H9 (cell line): ENCODE measurements around the gene ADGRG4. TPM values are rescaled to one million over a fixed set of nuclear protein-coding genes. Genes with fewer than 3 reads are reported as not detected.
"Not testable (repeated sequence)": the region's sequence is repeated elsewhere in the genome, so short reads cannot be mapped to it uniquely, and the experiment has no call there.

Experiments used
- DNase-seq: peaks from one replicate; pipeline ENCODE4 v3.0.0-alpha.2; 2017
- H2AFZ ChIP-seq: one replicate; pipeline ENCODE4 v1.6.1; 2013; ENCODE audit warnings: mild to moderate bottlenecking, low read length, control low read depth, moderate library complexity
- H2AK5ac ChIP-seq: 2 replicates; pipeline ENCODE4 v1.6.1; 2013; ENCODE audit warnings: low read length, control low read depth, mixed read lengths; ENCODE audit not compliant: insufficient read length
- H2BK120ac ChIP-seq: one replicate; pipeline ENCODE4 v1.6.1; 2013; ENCODE audit warnings: low read depth, mild to moderate bottlenecking, low read length, control low read depth, inconsistent platforms; ENCODE audit not compliant: poor library complexity, severe bottlenecking
- H2BK12ac ChIP-seq: 2 replicates; pipeline ENCODE4 v1.6.1; 2013; ENCODE audit warnings: low read length, control low read depth, mixed read lengths, low read depth; ENCODE audit not compliant: insufficient read length
- H2BK15ac ChIP-seq: 2 replicates; pipeline ENCODE4 v1.6.1; 2013; ENCODE audit warnings: low read depth, low read length, control low read depth
- H2BK20ac ChIP-seq: one replicate; pipeline ENCODE4 v1.6.1; 2013; ENCODE audit warnings: low read depth, mild to moderate bottlenecking, low read length, control low read depth, inconsistent platforms; ENCODE audit not compliant: poor library complexity, severe bottlenecking
- H2BK5ac ChIP-seq: 2 replicates; pipeline ENCODE4 v1.6.1; 2013; ENCODE audit warnings: low read length, control low read depth, mixed read lengths; ENCODE audit not compliant: insufficient read length
- H3K14ac ChIP-seq: 2 replicates; pipeline ENCODE4 v1.6.1; 2013; ENCODE audit warnings: low read length, control low read depth; ENCODE audit not compliant: insufficient read depth
- H3K18ac ChIP-seq: 2 replicates; pipeline ENCODE4 v1.6.1; 2013; ENCODE audit warnings: low read depth, mild to moderate bottlenecking, mixed read lengths, low read length, control low read depth; ENCODE audit not compliant: insufficient read length
- H3K23ac ChIP-seq: 2 replicates; pipeline ENCODE4 v1.6.1; 2013; ENCODE audit warnings: low read length, control low read depth, mixed read lengths, low read depth; ENCODE audit not compliant: insufficient read length
- H3K23me2 ChIP-seq: 2 replicates; pipeline ENCODE4 v1.6.1; 2013; ENCODE audit warnings: low read depth, mild to moderate bottlenecking, mixed read lengths, low read length, control low read depth; ENCODE audit not compliant: insufficient read length, poor library complexity, severe bottlenecking
- H3K27ac ChIP-seq: 2 replicates; pipeline ENCODE4 v1.5.1; 2013; ENCODE audit warnings: low read length, control low read depth, mixed read lengths, low read depth; ENCODE audit not compliant: insufficient read length
- H3K27me3 ChIP-seq: 2 replicates; pipeline ENCODE4 v1.6.1; 2013; ENCODE audit warnings: low read length, control low read depth, inconsistent platforms; ENCODE audit not compliant: insufficient read depth
- H3K4ac ChIP-seq: 2 replicates; pipeline ENCODE4 v1.6.1; 2013; ENCODE audit warnings: low read depth, mild to moderate bottlenecking, control low read depth, inconsistent platforms, low read length, moderate library complexity
- H3K4me1 ChIP-seq: 2 replicates; pipeline ENCODE4 v1.6.1; 2013; ENCODE audit warnings: low read length, control low read depth, inconsistent platforms; ENCODE audit not compliant: insufficient read depth
- H3K4me2 ChIP-seq: 2 replicates; pipeline ENCODE4 v1.6.1; 2013; ENCODE audit warnings: low read length, control low read depth, mixed read lengths; ENCODE audit not compliant: insufficient read length, insufficient read depth
- H3K56ac ChIP-seq: 2 replicates; pipeline ENCODE4 v1.6.1; 2013; ENCODE audit warnings: low read depth, mild to moderate bottlenecking, mixed read lengths, low read length, control low read depth; ENCODE audit not compliant: insufficient read length
- H3K79me1 ChIP-seq: 2 replicates; pipeline ENCODE4 v1.6.1; 2013; ENCODE audit warnings: low read depth, mild to moderate bottlenecking, moderate library complexity, low read length, control low read depth, inconsistent platforms; ENCODE audit not compliant: insufficient read depth, poor library complexity, severe bottlenecking
- H3K79me2 ChIP-seq: 2 replicates; pipeline ENCODE4 v1.6.1; 2013; ENCODE audit warnings: low read length, control low read depth, inconsistent platforms; ENCODE audit not compliant: insufficient read depth
- H3K9ac ChIP-seq: 2 replicates; pipeline ENCODE4 v1.6.1; 2013; ENCODE audit warnings: low read length, control low read depth, mixed read lengths; ENCODE audit not compliant: insufficient read length; ENCODE audit errors: extremely low read depth
- H3K9me3 ChIP-seq: one replicate; pipeline ENCODE4 v1.6.1; 2013; ENCODE audit warnings: low read depth, low read length, inconsistent platforms; ENCODE audit not compliant: control insufficient read depth
- H3T11ph ChIP-seq: one replicate; pipeline ENCODE4 v1.6.1; 2013; ENCODE audit warnings: mild to moderate bottlenecking, low read length, control low read depth, inconsistent platforms
- H4K20me1 ChIP-seq: one replicate; pipeline ENCODE4 v1.6.1; 2013; ENCODE audit not compliant: control insufficient read depth, insufficient read length, insufficient read depth
- H4K5ac ChIP-seq: 2 replicates; pipeline ENCODE4 v1.6.1; 2013; ENCODE audit warnings: low read depth, mild to moderate bottlenecking, mixed read lengths, low read length, control low read depth; ENCODE audit not compliant: insufficient read length
- H4K8ac ChIP-seq: replicated peaks from 2 replicates; pipeline ENCODE4 v1.6.1; 2013; ENCODE audit warnings: low read length, control low read depth, mixed read lengths, low read depth; ENCODE audit not compliant: insufficient read length
- H4K91ac ChIP-seq: 2 replicates; pipeline ENCODE4 v1.6.1; 2013; ENCODE audit warnings: low read depth, mild to moderate bottlenecking, moderate library complexity, mixed read lengths, low read length, control low read depth; ENCODE audit not compliant: insufficient read length
- H3K27ac Mint-ChIP-seq, 3 experiments: 2 replicates in 2 of 3; 3 replicates in 1 of 3; pipeline ENCODE4 v1.8.0; 2020 to 2021; ENCODE audit warnings: mixed read lengths in 3 of 3, mild to moderate bottlenecking in 1 of 3, moderate library complexity in 1 of 3
- H3K27me3 Mint-ChIP-seq: 2 replicates; pipeline ENCODE4 v1.8.0; 2021; ENCODE audit warnings: low read depth, mild to moderate bottlenecking, moderate library complexity, mixed read lengths
- H3K36me3 Mint-ChIP-seq, 3 experiments: 2 replicates in 2 of 3; 3 replicates in 1 of 3; pipeline ENCODE4 v1.8.0; 2020 to 2021; ENCODE audit warnings: low read depth in 3 of 3, mixed read lengths in 3 of 3; ENCODE audit not compliant: insufficient read depth in 1 of 3
- H3K4me1 Mint-ChIP-seq, 2 experiments: 2 replicates each; pipeline ENCODE4 v1.8.0; 2020; ENCODE audit warnings: mixed read lengths in 2 of 2
- H3K4me3 Mint-ChIP-seq, 2 experiments: 2 replicates in 1 of 2; 3 replicates in 1 of 2; pipeline ENCODE4 v1.8.0; 2020 to 2021; ENCODE audit warnings: mild to moderate bottlenecking in 2 of 2, mixed read lengths in 2 of 2, moderate library complexity in 1 of 2
- H3K9me3 Mint-ChIP-seq, 2 experiments: 2 replicates in 1 of 2; 3 replicates in 1 of 2; pipeline ENCODE4 v1.8.0; 2020; ENCODE audit warnings: mild to moderate bottlenecking in 2 of 2, mixed read lengths in 2 of 2, moderate library complexity in 1 of 2
- WGBS: extraction: QIAGEN DNeasy Blood & Tissue Kit; methylation state at CpG from one replicate; pipeline ENCODE4 v1.1.7; 2013; ENCODE audit warnings: missing lambda C conversion rate, low lambda C conversion rate, mixed read lengths; ENCODE audit not compliant: insufficient read length; ENCODE audit errors: extremely low coverage; 5-methylcytosine and 5-hydroxymethylcytosine counted together
- long read RNA-seq: library from polyadenylated mRNA; unstranded; transcript quantifications from one replicate; pipeline ENCODE4 v2.0.0, GENCODE V29; 2020
- total RNA-seq: library from RNA; stranded (reverse); gene quantifications from 2 replicates; pipeline ENCODE4 v1.2.1, GENCODE V29; 2021

ADGRG4 gene, protein sequence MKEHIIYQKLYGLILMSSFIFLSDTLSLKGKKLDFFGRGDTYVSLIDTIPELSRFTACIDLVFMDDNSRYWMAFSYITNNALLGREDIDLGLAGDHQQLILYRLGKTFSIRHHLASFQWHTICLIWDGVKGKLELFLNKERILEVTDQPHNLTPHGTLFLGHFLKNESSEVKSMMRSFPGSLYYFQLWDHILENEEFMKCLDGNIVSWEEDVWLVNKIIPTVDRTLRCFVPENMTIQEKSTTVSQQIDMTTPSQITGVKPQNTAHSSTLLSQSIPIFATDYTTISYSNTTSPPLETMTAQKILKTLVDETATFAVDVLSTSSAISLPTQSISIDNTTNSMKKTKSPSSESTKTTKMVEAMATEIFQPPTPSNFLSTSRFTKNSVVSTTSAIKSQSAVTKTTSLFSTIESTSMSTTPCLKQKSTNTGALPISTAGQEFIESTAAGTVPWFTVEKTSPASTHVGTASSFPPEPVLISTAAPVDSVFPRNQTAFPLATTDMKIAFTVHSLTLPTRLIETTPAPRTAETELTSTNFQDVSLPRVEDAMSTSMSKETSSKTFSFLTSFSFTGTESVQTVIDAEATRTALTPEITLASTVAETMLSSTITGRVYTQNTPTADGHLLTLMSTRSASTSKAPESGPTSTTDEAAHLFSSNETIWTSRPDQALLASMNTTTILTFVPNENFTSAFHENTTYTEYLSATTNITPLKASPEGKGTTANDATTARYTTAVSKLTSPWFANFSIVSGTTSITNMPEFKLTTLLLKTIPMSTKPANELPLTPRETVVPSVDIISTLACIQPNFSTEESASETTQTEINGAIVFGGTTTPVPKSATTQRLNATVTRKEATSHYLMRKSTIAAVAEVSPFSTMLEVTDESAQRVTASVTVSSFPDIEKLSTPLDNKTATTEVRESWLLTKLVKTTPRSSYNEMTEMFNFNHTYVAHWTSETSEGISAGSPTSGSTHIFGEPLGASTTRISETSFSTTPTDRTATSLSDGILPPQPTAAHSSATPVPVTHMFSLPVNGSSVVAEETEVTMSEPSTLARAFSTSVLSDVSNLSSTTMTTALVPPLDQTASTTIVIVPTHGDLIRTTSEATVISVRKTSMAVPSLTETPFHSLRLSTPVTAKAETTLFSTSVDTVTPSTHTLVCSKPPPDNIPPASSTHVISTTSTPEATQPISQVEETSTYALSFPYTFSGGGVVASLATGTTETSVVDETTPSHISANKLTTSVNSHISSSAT (N-terminal part only)
- total RNA-seq = not detected in 2 replicates
- long read RNA-seq = 0 reads

DNA sequence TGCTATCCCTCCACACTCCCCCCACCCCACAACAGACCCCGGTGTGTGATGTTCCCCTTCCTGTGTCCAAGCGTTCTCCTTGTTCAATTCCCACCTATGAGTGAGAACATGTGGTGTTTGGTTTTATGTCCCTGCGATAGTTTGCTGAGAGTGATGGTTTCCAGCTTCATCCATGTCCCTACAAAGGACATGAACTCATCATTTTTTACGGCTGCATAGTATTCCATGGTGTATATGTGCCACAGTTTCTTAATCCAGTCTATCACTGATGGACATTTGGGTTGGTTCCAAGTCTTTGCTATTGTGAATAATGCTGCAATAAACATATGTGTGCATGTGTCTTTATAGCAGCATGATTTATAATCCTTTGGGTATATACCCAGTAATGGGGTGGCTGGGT, at the start of gene ADGRG4:
ADGRG4 (plus strand) TSS at position 243 of the 400 bp plus-strand sequence. CDS start 7,815 bp downstream, outside the sequence.
- H2BK120ac ChIP-seq, H3K36me3 Mint-ChIP-seq, H4K91ac ChIP-seq, H3K79me1 ChIP-seq, H2BK5ac ChIP-seq, H4K5ac ChIP-seq, H2BK15ac ChIP-seq, H3K79me2 ChIP-seq, H3K23me2 ChIP-seq, H3K4me2 ChIP-seq, H3K9ac ChIP-seq, H3T11ph ChIP-seq, DNase-seq, H3K4me1 Mint-ChIP-seq, H3K56ac ChIP-seq, H2AFZ ChIP-seq, H2AK5ac ChIP-seq, H3K14ac ChIP-seq, H4K20me1 ChIP-seq, H3K4ac ChIP-seq, H2BK12ac ChIP-seq, H3K27ac Mint-ChIP-seq, H3K4me3 Mint-ChIP-seq, H3K4me1 ChIP-seq, H3K23ac ChIP-seq, H3K18ac ChIP-seq, H3K27ac ChIP-seq, H3K27me3 ChIP-seq, H2BK20ac ChIP-seq, H4K8ac ChIP-seq: not testable (repeated sequence)
- peaks cover 12% of the 10 kb centered on the region for H3K27me3 Mint-ChIP-seq
- WGBS = no CpG with 5 or more reads among the region's 4 CpGs
- peaks cover 27% of the 10 kb centered on the region for H3K9me3 ChIP-seq
- peaks cover 58 to 69% of the 10 kb centered on the region in 2 experiments for H3K9me3 Mint-ChIP-seq
